NCI-H524 (cell line): ENCODE data around the gene EPHA5.

Source experiments
- DNase-seq, 2 experiments: peaks; one replicate each; lab custom pipeline; 2025; lab: John Stamatoyannopoulos, UW

Gene EPHA5

GRCh38 chr4:65495439-65495838, 174.8 kb downstream of the EPHA5 start:
- no peak for DNase-seq

DNA sequence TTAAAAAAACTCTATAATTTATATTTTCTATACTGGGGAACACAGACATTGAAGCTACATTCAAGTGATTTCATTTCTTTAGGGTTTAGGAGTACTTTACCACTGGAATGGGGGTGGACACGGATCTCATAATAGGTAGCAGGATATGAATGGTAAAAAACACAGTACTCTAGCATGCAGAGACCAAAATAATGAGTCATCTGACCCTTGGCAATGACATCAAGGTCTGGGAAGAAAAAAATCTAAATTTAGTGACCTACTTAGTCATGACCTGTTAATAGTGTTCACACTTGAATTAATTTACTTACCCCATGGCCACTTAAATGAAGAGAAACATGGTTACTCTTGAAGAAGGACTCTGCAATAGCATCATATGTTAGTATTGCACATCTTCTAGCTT, 187.9 kb downstream of the EPHA5 start:
- DNase-seq, result no peak

DNA sequence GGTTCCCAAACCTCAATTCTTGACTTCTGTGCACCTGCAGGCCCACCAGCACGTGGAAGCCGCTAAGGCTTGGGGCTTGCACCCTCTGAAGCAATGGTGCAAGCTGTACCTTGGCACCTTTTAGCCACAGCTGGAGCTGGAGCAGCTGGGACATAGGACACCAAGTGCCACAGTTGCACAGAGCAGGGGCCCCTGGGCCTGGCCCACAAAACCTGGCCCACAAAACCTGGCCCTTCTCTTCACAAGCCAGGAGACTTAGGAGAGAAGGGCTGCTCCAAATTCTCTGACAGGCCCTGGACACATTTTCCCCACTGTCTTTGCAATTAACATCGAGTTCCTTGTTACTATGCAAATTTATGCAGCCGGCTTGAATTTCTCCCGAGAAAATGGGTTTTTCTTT, 197.8 kb downstream of the EPHA5 start:
- DNase-seq, result no peak

- no peak for DNase-seq
Observed at GRCh38 chr4:65467068-65467680, 203.1 kb downstream of the EPHA5 start.

DNA sequence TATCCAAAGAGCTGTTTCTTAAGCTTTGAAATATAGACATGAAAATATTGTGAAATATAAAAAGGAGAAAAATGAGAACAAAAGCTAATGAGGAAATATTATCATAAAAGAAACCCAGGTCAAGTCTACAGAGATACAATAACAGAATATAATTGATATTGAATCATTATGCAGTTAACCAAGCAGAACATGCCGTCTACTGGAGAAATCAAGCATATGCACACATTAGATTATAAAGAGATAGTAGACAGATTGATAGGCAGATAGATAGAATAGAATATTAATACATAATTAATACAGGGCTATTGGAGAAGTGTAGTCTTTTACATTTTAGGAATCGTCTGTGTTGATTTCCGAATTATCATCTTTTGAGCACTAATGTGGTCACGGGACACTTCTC, 208.5 kb downstream of the EPHA5 start:
- no peak for DNase-seq

DNA sequence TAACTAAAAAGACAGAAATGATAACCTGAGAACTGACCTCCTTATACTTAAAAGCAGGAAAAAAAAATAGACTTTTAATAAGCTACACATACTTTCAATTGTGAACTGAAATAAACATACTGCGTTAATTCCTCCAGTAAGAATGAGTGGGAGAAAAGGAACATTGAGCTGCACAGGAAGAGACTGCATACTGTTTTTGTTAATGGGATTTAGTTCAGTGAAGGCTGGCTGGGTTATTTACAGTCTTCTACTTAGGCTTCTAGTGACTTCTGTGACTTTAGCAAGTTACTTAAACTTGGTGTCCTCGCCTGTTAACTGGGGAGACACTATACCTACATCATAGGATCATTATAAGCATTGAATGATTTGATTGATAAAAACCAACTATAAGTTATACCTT, 213.3 kb downstream of the EPHA5 start:
- no peak for DNase-seq

- DNase-seq, result no peak
Observed at GRCh38 chr4:65456579-65456978, 213.7 kb downstream of the EPHA5 start.

- no peak for DNase-seq
Observed at GRCh38 chr4:65453398-65453797, 216.9 kb downstream of the EPHA5 start.

DNA sequence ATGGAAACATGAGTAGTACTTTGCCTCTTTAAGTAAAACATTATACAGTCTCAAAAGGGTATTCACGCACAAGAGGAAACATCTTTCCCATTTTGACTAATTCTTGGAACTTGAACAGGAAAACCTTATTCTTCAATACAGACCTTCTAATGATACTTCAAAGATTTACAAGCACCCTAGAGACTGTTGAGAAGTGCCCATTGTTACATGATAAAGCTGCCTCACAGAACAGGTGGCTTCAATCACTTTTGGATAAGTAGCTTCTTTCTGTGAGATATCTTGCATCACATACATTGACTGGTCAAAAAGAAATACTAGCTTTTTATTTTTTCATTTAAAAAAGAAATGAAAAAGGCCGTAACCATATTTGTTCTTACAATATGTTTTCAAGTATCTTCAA, 219.4 kb downstream of the EPHA5 start:
- DNase-seq, result peak; percentile 54 to 83

DNA sequence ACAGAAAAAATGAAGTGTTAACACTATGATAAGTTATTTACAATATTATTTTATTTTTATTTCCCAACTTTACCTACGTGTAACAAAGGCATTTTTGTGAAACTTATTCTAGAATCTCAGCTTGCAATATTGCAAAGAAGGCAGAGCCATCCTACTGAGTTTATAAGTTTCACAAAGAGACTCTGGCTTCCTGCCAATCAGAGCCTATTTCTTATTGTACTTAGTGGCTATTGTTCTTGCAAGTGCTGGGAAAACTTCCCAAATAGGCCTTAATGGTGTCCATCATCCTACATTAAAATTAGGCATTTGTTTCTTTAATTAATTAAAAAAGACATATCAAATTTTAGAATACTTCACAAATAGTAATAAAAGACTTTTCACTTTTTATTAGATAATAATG, 233.2 kb downstream of the EPHA5 start:
- no peak for DNase-seq

DNA sequence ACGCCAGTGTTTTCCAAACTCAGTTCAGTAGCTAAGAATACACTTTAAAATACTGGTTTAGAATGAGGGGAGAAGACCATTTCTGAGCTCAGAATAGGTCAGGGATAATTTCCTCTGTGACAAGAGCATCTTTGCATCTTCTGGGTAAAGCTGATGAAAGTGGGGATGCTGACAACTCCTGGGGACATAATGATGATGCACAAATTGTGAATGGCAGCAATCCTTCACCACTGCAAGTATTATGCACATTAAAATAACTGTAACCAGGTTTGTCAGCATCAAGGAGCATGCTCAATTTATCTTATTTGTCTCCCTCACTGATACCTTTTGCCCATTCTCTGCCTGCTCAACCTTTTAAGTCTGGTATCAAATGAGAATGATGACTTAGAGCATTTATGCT, 248.2 kb downstream of the EPHA5 start:
- DNase-seq, result no peak

- DNase-seq, result no peak
Observed at GRCh38 chr4:65420036-65420435, 250.3 kb downstream of the EPHA5 start.

DNA sequence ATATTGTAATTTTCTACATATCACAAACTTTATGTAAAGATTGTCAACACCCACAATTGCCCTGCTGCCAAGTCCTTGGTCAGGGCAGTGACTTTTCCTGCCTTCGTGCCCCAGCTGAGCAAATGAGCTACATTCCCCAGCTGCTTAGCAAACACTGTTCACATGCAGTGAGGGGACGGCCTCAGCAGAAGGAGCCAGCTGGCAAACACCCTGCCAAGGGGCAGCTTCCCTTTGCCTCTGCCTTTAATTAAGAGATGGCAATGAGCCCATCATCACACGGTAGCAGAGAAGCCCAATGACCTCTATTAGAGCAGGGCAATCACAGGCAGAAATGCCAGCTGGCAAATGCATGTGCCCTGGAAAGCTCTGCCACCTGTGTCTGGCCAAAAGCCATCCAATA, 253.4 kb downstream of the EPHA5 start:
- peak; percentile 78 to 91 for DNase-seq

DNA sequence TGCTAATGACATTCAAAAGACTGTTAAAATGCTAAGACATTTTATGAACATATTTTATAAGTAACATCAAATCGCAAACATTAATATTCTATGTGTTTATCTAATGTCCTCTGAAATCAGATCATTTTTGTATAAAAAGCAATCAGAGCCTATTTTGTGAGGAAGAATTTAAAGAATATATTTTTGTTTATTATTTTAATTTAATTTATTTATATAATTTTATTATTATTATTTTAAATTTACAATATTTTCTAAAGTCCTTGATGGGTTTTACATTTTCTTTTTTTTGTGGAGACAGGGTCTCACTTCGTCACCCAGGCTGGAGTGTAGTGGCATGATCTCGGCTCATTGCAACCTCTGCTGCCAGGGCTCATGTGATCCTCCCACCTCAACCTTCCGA, 262.8 kb downstream of the EPHA5 start:
- no peak for DNase-seq

DNA sequence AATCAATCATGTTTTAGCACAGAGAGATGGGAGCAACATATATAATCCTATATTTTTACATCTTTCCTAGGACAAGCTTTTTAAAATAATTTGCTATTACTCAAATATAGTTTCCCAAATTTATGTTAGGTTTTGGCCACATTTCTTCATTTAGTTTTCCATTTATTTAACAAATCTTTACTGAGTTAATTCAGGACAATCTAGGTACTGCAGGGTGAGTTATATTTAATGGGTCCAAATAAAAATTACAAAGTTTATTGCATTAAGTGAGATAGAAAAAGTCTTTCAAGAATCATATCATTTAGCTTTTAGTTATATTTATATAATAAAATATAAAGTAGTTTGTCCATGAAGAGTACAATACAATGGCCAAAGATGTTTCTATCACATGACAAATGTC, 269.2 kb downstream of the EPHA5 start:
- DNase-seq, result no peak

DNA sequence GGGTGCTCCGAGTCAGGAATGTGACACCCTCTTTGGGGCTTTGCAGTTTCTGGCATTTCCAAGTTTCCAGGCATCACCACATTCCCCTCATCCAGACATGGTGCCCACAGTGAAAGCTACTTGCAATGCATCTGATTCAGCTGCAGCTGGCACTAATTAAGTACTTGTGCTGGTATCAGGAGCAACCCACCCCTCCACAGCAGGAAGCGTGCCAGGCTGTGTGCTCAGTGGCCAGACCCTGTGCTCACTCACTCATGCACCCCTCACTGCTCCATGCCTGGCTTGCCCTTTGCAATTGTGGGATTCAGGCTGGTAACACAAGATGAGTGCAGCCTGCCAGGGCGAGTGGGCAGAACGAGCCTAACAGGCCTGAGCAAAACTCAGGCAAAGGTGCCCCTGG, 271.2 kb downstream of the EPHA5 start:
- DNase-seq, result no peak

GRCh38 chr4:65393078-65393477, 277.2 kb downstream of the EPHA5 start:
- DNase-seq, result peak in 1 of 2 experiments; percentile 18

DNA sequence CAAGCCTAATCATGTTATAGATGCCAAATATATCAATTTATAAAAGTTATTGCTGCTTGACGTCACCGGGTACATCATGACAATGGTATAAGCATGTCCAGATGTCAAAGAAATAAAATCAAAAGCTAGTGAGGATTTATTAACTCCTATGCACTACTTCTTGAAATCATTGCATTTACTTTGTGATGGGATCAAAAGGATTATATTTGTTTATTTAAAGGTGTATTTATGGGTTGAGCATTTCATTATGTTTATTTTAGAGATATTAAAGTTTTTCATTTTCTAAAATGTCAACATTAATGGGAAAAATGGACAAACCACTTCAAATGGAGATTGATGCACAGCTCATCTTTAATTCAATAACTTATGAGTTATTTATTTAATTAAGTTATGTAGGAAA, 277.8 kb downstream of the EPHA5 start:
- DNase-seq, result no peak

GRCh38 chr4:65391814-65392213, 278.5 kb downstream of the EPHA5 start:
- DNase-seq, result no peak

- no peak for DNase-seq
Observed at GRCh38 chr4:65391382-65391781, 278.9 kb downstream of the EPHA5 start.

DNA sequence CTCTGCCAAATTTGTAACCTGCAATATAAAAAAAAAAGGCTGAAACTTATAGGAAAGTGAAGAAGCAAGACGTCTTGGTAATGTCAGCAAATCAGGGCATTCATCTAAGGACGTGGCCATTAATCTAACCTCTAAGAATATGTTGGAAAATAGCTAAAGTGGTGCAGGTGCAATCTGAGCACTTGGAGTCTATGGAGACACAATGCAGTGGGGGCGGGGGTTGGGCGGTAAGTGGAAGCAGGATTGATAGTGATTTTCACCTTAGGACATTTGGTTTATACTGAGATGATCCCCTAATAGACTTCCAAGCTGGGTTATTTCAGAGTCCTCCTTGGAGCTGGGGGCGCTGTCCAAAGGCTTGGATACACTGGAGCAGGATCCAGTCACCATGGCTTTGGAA, 283.4 kb downstream of the EPHA5 start:
- DNase-seq, result no peak

DNA sequence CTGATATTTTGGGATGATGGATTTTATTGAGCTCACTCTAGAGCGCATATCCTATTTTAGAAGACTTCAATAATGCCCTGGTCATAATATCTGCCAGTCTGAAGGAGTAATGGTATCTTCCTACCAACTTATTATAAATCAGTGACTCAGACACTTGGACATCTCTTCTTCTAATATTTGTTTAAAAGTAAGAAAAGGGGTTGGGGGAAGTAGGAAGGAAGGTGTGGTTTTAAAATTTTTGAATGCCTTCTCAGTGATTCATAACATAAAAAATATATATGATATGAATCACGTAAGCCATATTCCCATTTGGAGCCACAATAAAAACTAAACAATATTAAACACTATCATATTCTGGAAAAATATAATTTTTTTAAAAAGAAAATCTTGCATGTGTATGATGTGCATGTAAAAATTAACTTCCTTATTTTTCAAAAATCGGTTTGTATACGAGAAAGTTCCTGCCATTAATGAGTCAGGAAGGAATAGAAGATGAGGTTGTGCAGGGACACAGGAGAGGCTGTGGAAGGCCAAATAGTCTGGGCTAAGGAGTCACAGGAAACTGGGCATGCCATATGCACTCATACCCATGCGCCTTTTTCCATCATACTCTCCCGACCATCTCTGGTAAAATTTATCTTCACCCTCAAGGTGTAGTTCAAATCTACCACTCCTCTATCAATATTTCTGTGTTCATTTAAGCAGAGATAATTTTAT, 286.5 kb downstream of the EPHA5 start:
- DNase-seq, result no peak

GRCh38 chr4:65381648-65382047, 288.6 kb downstream of the EPHA5 start:
- DNase-seq, result no peak

- no peak for DNase-seq
Observed at GRCh38 chr4:65370709-65371108, 299.6 kb downstream of the EPHA5 start.
